AG09319 (cell line): ENCODE data around the gene ECHDC1.
"Not testable (repeated sequence)": the region's sequence is repeated elsewhere in the genome, so short reads cannot be mapped to it uniquely, and the experiment has no call there.

ENCODE experiments used
- DNase-seq: peaks from one replicate; pipeline ENCODE4 v3.0.0-alpha.2; 2010; ENCODE audit warnings: low read depth; ENCODE audit errors: extremely low read depth
- CTCF ChIP-seq: IDR thresholded peaks from 2 replicates; pipeline ENCODE4 v1.5.1; 2011; ENCODE audit warnings: low read depth, mild to moderate bottlenecking, inconsistent platforms, low read length, moderate library complexity

Gene ECHDC1

GRCh38 chr6:127342946-127343808 lies at the start of gene ECHDC1:
Gene ECHDC1 (minus strand): TSS chr6:127343609. CDS start chr6:127331028, 12,581 bp downstream.
- TF ChIP-seq CTCF, result no peak
- no peak for DNase-seq

GRCh38 chr6:127392301-127392700 lies 48.9 kb upstream of the ECHDC1 start:
- no peak for DNase-seq
- no peak for TF ChIP-seq CTCF

GRCh38 chr6:127391094-127391953 lies 47.9 kb upstream of the ECHDC1 start:
- TF ChIP-seq CTCF, result no peak

GRCh38 chr6:127389706-127390105 lies 46.3 kb upstream of the ECHDC1 start:
- TF ChIP-seq CTCF, result no peak

More at GRCh38 chr6:127391094-127391953, 47.9 kb upstream of the ECHDC1 start:
- no peak for DNase-seq

GRCh38 chr6:127385668-127386430 lies 42.4 kb upstream of the ECHDC1 start:
- no peak for DNase-seq
- TF ChIP-seq CTCF, result no peak

More at GRCh38 chr6:127389706-127390105, 46.3 kb upstream of the ECHDC1 start:
- no peak for DNase-seq

- not testable (repeated sequence) for DNase-seq
Observed at GRCh38 chr6:127384848-127385247, 41.4 kb upstream of the ECHDC1 start.

- TF ChIP-seq CTCF, result no peak
- DNase-seq, result no peak
Observed at GRCh38 chr6:127383988-127384387, 40.6 kb upstream of the ECHDC1 start.
